Cardiac septum (tissue), 1 donor: ENCODE data around the gene APOL2. TPM values are rescaled to one million over a fixed set of nuclear protein-coding genes. Genes with fewer than 3 reads are reported as not detected.
"Not testable (repeated sequence)": the region's sequence is repeated elsewhere in the genome, so short reads cannot be mapped to it uniquely, and the experiment has no call there.

Experiments
- DNase-seq: peaks from one replicate; pipeline ENCODE4 v3.0.0-alpha.2; 2020; ENCODE audit warnings: low spot score
- intact Hi-C: fragments of 100-400 bp; cut with DNase I; formaldehyde crosslinking; loops from one replicate; pipeline ENCODE4 v1.14.0; 2022
- long read RNA-seq: library from polyadenylated mRNA; unstranded; transcript quantifications from one replicate; pipeline ENCODE4 v2.0.0, GENCODE V29; 2021
- total RNA-seq: library from RNA; stranded (reverse); fragmentation: NEBNext Ultra II Directional; extraction: Animal tissue kit (Norgen Biotek cat#: 25700); gene quantifications from one replicate; pipeline ENCODE4 v1.2.1, GENCODE V29; 2021
- donor health status: DM: no; HTN: no; CAD: no.

The APOL2 gene, protein sequence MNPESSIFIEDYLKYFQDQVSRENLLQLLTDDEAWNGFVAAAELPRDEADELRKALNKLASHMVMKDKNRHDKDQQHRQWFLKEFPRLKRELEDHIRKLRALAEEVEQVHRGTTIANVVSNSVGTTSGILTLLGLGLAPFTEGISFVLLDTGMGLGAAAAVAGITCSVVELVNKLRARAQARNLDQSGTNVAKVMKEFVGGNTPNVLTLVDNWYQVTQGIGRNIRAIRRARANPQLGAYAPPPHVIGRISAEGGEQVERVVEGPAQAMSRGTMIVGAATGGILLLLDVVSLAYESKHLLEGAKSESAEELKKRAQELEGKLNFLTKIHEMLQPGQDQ
- 47.9 TPM for total RNA-seq
- long read RNA-seq, transcript APOL2-202 (5 exons, 2,551 nt), result major isoform, 19 of 26 reads
- long read RNA-seq, partial matches to known transcripts, result 0 of 26 reads
- long read RNA-seq, other reads (novel, unspliced or antisense), result 7 of 26 reads

GRCh38 chr22:36239401-36240171, at the start of gene APOL2:
APOL2 (minus strand) TSS chr22:36239527; CDS start chr22:36233162, 6,365 bp downstream.
- peak; percentile 96 for DNase-seq
- intact Hi-C loops, result loop anchor here (5.0 to 10.0 kb wide), 3 partner anchors 37 to 95 kb away; partner anchors contain the start of gene APOL4

DNA sequence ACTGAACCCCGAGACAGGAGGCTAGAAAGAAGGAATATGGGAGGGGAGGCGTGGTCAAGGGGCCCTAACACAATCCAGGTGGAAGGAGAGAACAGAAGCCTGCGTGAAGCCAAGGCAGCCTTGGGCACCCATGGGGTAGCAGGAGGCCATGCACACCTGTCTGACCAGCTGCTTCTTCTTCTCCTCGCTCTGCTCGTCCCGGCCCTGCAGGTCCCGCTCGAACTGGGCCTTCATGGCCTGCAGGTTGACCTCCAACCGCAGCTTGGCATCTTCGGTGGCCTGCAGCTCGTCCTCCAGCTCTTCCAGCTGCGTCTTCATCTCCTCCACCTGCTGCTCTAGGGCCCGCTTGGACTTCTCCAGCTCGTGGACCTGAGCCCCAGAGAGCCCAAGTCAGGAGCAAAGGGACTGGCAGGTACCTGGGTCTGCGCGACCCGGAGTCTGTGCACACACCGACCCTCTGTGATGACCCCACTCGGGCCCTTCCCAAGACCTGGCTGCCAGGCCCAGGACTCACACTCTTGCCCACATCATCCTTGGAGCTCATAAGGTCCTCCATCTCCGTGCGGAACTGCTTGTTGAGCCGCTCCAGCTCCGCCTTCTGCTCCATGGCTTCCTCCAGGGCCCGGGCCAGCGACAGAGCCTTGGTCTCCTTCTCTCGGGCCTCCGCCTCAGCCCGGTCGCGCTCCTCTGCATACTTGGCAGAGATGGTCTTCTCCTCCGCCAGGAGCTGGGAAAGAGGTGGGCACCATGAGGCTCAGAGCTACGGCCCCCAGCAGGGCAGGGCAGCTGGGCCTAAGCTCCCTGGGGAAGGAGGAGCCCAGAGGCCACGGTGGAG, 49.5 kb upstream of the APOL2 start:
- intact Hi-C loops, result no loop called here

GRCh38 chr22:36287881-36288515, 48.7 kb upstream of the APOL2 start:
- intact Hi-C loops, result no loop called here
- DNase-seq, result no peak

More for the DNA sequence above, 49.5 kb upstream of the APOL2 start:
- DNase-seq, result no peak

DNA sequence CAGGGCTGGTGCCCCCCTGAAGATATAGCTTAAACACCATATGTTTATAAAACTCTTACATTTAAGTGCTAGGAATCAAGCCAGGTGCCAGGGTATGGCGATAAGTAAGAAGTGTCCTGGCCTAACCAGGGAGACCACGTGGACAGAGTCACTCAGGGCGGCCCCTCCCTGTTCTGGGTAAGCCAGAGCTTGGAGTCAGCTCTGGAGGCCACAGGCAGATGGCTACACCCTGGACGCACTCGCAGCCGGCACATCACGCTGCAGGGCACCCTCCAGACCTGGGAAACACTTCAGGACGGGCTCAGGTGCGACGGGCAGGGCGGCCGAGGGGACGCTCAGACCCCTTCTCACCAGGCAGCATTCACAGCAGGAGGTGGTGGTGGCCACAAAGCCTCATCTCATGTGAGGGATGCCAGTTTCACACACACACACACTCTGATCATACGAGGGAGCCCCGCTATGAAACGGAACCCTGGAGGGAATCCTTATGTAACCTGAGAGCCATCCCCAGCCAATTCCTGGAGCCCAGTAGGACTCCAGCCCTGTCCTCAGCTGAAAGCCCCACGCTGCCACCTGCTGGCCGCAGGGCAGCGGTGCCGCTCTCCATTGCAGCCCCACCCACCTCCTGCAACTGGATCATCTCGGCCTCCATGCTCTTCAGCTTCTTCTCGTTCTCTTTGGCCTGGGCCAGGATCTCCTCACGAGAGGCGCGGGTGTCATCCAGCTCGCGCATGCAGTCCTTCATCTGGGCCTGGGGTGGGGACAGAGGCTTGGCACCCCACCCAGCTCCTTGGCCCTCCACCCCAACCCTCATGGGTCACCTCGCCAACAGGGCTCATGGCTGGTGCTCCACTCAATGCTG, 47.0 kb upstream of the APOL2 start:
- intact Hi-C loops, result no loop called here
- DNase-seq, result no peak

- no peak for DNase-seq
- intact Hi-C loops, result no loop called here
These were observed 46.2 kb upstream of the APOL2 start for GRCh38 chr22:36285545-36285944.

DNA sequence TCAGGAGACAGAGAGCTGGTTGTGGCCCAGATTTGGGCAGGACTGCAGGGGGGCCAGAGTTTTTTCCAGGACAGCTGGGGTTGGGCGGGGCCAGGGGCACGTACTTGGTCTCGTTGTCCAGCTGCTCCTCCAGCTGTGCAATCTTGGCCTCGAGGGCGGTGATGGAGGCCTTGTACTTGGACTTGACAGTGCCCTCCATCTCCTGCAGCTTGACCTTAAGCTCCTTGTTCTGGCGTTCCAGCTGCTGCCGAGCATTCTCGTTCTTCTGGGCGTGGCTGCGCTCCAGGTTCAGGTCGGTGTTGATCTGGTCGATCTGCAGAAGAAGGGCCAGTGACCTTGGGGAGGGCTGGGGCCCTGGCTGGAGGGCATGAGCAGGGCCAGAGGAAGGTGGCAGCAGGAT, 45.7 kb upstream of the APOL2 start:
- DNase-seq, result no peak
- intact Hi-C loops, result no loop called here

DNA sequence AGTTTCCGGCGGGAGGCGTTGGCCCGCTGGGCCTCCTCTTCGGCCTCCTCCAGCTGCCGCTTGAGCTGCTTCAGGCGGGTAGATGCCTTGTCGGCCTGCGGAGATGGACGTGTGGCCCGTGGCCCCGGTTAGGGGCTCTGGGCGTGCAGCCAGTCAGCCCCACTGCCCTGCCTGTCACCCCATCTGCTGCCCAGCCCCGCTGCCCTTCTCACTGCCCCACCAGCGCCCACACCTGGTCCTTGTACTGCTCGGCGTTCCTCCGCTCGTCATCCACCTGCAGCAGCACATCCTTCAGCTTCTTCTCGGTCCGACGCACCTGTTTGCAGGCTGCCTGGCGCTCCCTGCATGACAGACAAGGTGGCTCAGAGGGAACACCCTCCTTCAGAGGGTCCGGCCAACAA, 44.8 kb upstream of the APOL2 start:
- intact Hi-C loops, result no loop called here
- DNase-seq, result no peak

DNA sequence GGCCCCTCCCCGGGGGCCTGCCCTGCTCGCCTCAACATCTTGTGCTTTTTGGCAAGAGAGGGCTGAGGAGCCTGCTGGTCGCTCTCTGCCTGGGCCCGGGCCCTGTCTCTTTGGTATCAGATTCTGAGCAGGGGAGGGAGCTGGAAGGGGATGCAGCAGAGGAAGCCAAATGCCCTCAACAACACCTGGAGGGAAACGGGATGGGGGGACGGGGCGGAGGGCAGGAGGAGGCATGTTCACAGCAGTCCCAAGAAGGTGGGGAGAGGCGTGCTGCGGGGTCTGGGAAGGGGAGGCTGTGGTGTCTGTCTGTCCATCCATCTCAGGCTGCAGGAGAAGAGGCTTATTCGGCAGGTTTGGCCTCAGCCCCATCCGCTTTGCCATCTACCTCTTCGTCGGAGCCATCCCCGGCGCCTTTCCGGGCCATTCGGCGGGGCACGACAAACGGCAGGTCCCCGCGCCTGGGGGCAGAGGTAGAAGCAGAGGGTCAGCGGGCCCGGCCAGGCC, 43.1 kb upstream of the APOL2 start:
- intact Hi-C loops, result no loop called here
- DNase-seq, result no peak

DNA sequence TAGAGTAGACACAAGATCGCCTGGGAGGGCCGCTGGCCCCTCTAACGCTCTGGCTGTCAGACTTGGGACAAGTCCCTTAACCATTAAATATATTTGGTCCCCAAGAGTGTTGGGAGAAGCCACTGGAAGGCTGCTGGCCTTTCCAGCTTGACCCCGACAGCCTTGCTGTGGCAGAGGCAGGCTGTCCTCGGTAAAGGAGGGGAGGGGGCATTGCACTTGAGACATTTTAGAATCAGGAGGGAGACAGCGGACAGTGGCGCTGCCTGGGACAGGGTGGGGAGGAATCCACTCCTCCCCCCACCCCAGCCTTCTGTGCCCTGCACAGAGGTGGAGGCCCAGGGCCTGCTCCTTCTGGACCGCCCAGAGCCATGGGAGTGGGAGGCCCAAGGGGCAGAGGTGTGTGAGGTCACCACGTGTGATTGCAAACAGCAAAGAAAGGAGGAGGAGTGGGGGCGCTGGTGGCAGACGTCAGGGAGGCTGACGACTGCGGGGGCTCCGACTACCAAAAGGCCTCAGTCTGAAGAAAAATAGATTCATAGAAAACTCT, 42.5 kb upstream of the APOL2 start:
- no peak for DNase-seq
- intact Hi-C loops, result no loop called here

GRCh38 chr22:36280379-36280778, 41.1 kb upstream of the APOL2 start:
- intact Hi-C loops, result no loop called here
- no peak for DNase-seq

DNA sequence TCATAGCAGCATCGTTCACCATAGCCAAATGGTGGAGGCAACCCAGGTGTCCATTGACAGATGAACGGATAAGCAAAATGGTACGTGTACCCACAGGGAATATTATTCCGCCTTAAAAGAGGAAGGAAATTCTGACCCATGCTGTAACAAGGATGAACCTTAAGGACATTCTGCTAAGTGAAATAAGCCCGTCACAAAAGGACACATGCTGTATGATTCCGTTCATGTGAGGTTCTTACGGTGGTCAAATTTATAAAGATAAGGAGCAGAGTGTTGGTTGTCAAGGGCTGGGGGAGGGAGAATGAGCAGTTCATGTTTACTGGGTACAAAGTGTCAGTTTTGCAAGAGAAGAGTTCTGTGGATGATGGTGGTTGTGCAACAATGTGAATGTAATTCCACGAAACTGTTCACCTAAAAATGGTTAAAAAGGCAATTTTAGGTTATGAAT, 39.9 kb upstream of the APOL2 start:
- intact Hi-C loops, result loop anchor here (5.0 kb wide), 2 partner anchors 42 to 82 kb away; partner anchors contain the start of gene APOL2
- no peak for DNase-seq

DNA sequence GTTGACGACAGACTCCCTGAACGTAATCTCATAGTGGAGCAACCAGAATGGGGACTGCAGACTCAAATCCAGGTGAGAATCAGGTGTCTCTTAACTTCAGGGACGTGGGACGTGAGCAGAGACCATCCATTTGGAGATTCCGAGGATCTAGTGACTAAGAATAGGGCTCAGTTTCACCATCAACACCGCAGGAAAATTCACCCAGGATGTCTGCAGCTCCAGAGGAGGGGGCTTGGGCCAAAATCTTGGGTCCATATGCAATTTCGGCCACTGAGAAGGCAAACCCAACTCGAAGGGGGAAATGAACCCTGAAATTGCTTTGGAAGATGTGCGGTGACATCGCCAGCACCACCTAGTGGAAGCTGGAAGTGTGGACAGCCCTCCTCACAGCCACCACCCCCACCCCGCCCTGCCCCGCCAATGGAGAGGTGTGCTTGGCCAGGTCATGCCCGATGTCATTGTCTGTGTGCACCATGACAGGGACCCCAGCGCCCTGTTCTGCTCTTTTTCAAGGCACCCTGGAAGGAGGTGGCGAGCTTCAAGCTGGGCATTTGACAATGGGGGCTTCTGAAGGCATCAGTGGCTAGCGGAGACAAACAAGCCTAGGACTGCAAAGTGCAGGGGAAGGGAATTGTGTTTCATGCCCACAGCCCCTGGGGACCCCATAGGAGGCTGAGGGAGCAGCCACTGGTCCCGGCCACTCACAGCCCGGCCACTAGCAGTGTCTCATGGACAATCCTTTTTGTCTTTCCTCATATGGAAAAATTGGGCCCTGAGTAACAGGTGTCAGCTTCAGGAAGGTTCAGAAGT, 38.4 kb upstream of the APOL2 start:
- no peak for DNase-seq
- intact Hi-C loops, result loop anchor here (5.0 kb wide), 2 partner anchors 40 to 80 kb away; partner anchors contain the start of gene APOL2

DNA sequence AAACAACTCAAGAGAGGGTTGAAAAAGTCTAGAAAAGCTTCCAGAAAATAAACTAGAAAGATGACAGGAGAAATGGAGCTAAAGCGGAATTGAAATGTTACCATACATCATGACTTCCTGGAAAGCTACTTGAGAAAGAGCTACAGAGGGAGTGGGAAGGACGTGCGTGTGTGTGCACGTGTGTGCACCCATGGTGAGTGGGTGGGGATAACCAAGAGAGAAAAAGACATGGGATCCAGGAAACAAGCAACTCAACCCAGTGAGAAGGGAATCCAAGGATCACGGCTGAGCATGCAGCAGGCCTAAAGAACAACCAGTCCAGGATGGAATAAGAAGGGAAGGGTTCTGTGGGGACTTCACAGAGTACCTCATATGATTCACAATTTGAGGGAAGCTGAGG, 35.2 kb upstream of the APOL2 start:
- intact Hi-C loops, result no loop called here
- no peak for DNase-seq

GRCh38 chr22:36271951-36272350, 32.6 kb upstream of the APOL2 start:
- intact Hi-C loops, DNase-seq: not testable (repeated sequence)

DNA sequence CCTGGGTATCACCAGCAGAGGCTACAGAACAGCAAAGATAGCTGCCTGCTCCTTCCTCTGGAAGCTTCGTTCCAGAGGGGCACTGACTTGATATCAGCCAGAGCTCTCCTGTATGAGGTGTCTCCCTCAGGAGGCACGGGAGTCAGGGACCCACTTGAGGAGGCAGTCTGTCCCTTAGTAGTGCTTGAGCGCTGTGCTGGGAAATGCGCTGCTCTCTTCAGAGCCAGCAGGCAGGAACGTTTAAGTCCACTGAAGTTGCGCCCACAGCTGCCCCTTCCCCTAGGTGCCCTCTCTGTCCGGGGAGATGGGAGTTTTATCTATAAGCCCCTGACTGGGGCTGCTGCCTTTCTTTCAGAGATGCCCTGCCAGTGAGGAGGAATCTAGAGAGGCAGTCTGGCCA, 31.9 kb upstream of the APOL2 start:
- intact Hi-C loops, result not testable (repeated sequence)

GRCh38 chr22:36267896-36268485, 28.7 kb upstream of the APOL2 start:
- DNase-seq, result no peak
- intact Hi-C loops, result no loop called here

More for the DNA sequence above, 31.9 kb upstream of the APOL2 start:
- DNase-seq, result not testable (repeated sequence)
